Activated T-cell treated with anti-CD3 and anti-CD28 coated beads, Interleukin-2, amount 50 U/mL, for 4 hours (primary cell): Measurements from ENCODE around the gene RHOXF1. TPM values are rescaled to one million over a fixed set of nuclear protein-coding genes. Genes with fewer than 3 reads are reported as not detected.
"Not testable (repeated sequence)": the region's sequence is repeated elsewhere in the genome, so short reads cannot be mapped to it uniquely, and the experiment has no call there.

Experiments used
- ATAC-seq, 2 donors: fragments of 200-7000 bp; cut with Tn5 transposase; one replicate each; pipeline ENCODE4 v1.10.0; 2021
- DNase-seq: peaks from one replicate; pipeline ENCODE4 v3.0.0-alpha.2; 2020
- H3K27me3 Mint-ChIP-seq: one replicate; pipeline ENCODE4 v1.8.0; 2021; ENCODE audit warnings: low read depth, mixed read lengths
- H3K36me3 Mint-ChIP-seq: one replicate; pipeline ENCODE4 v1.8.0; 2022; ENCODE audit warnings: mixed read lengths; ENCODE audit not compliant: insufficient read depth
- H3K4me1 Mint-ChIP-seq: one replicate; pipeline ENCODE4 v1.8.0; 2021; ENCODE audit warnings: low read depth, mixed read lengths
- H3K4me3 Mint-ChIP-seq: one replicate; pipeline ENCODE4 v1.8.0; 2021; ENCODE audit warnings: mild to moderate bottlenecking, moderate library complexity, mixed read lengths
- H3K9me3 Mint-ChIP-seq: one replicate; pipeline ENCODE4 v1.8.0; 2021; ENCODE audit warnings: mixed read lengths
- total RNA-seq, 3 donors: library from RNA; stranded (reverse); gene quantifications; one replicate each; pipeline ENCODE4 v1.2.1, GENCODE V29; 2021

RHOXF1 gene
- not detected for total RNA-seq

- DNase-seq (no peak), ATAC-seq (no peak)
- Mint-ChIP-seq H3K27me3 (no peaks in the 10 kb centered on the region), H3K36me3 (no peaks in the 10 kb centered on the region), H3K4me3 (no peak within 1 kb of the TSS), H3K9me3 (no peaks in the 10 kb centered on the region), H3K4me1 (no peaks in the 10 kb centered on the region)
These were observed at the start of gene RHOXF1 for GRCh38 chrX:120115438-120115963. RHOXF1 (minus strand) TSS chrX:120115913; CDS start chrX:120115862, 51 bp downstream.

- not testable (repeated sequence) for H3K9me3 Mint-ChIP-seq, H3K4me1 Mint-ChIP-seq, H3K36me3 Mint-ChIP-seq, H3K27me3 Mint-ChIP-seq, ATAC-seq, H3K4me3 Mint-ChIP-seq, DNase-seq
These were observed 43.4 kb upstream of the RHOXF1 start for GRCh38 chrX:120159086-120159485.

- DNase-seq, H3K36me3 Mint-ChIP-seq, H3K4me3 Mint-ChIP-seq, H3K27me3 Mint-ChIP-seq, ATAC-seq, H3K4me1 Mint-ChIP-seq, H3K9me3 Mint-ChIP-seq: not testable (repeated sequence)
These were observed 42.6 kb upstream of the RHOXF1 start, which contains the start of gene RHOXF2 for GRCh38 chrX:120158313-120158712. RHOXF2 (plus strand) TSS chrX:120158613; CDS start chrX:120158751, 138 bp downstream.

- not testable (repeated sequence) for DNase-seq, H3K4me3 Mint-ChIP-seq, H3K36me3 Mint-ChIP-seq, H3K9me3 Mint-ChIP-seq, H3K27me3 Mint-ChIP-seq
- peaks cover 11% of the 10 kb centered on the region for H3K4me1 Mint-ChIP-seq
- peak; percentile 48 to 52 for ATAC-seq
These were observed 34.5 kb upstream of the RHOXF1 start for GRCh38 chrX:120150109-120150744.

- peaks cover 19% of the 10 kb centered on the region for H3K4me1 Mint-ChIP-seq
- DNase-seq (no peak), ATAC-seq (no peak)
- H3K4me3 Mint-ChIP-seq: no peak overlapping the region
- peaks cover 5% of the 10 kb centered on the region for H3K9me3 Mint-ChIP-seq
- H3K36me3 Mint-ChIP-seq: no peaks in the 10 kb centered on the region
- no peaks in the 10 kb centered on the region for H3K27me3 Mint-ChIP-seq
These were observed 31.8 kb upstream of the RHOXF1 start for GRCh38 chrX:120147537-120147936.

GRCh38 chrX:120146323-120146722 is 30.6 kb upstream of the RHOXF1 start:
- peaks cover 22% of the 10 kb centered on the region for H3K4me1 Mint-ChIP-seq
- not testable (repeated sequence) for ATAC-seq, H3K27me3 Mint-ChIP-seq, DNase-seq, H3K36me3 Mint-ChIP-seq, H3K9me3 Mint-ChIP-seq, H3K4me3 Mint-ChIP-seq

GRCh38 chrX:120145295-120145925 is 29.7 kb upstream of the RHOXF1 start:
- no peaks in the 10 kb centered on the region for H3K36me3 Mint-ChIP-seq
- no peak overlapping the region for H3K4me3 Mint-ChIP-seq
- DNase-seq (no peak), ATAC-seq (no peak)
- H3K9me3 Mint-ChIP-seq: peaks cover 5% of the 10 kb centered on the region
- H3K4me1 Mint-ChIP-seq: peaks cover 22% of the 10 kb centered on the region
- no peaks in the 10 kb centered on the region for H3K27me3 Mint-ChIP-seq

- Mint-ChIP-seq H3K9me3 (peaks cover 5% of the 10 kb centered on the region), H3K4me3 (no peak overlapping the region), H3K36me3 (no peaks in the 10 kb centered on the region), H3K27me3 (no peaks in the 10 kb centered on the region), H3K4me1 (peaks cover 22% of the 10 kb centered on the region)
- DNase-seq: no peak
- ATAC-seq: no peak
These were observed 28.6 kb upstream of the RHOXF1 start for GRCh38 chrX:120144178-120144844.

- peaks cover 13% of the 10 kb centered on the region for H3K4me1 Mint-ChIP-seq
- H3K27me3 Mint-ChIP-seq: no peaks in the 10 kb centered on the region
- H3K9me3 Mint-ChIP-seq: no peaks in the 10 kb centered on the region
- H3K4me3 Mint-ChIP-seq: no peak overlapping the region
- no peak for ATAC-seq
- no peak for DNase-seq
- H3K36me3 Mint-ChIP-seq: no peaks in the 10 kb centered on the region
These were observed 24.7 kb upstream of the RHOXF1 start for GRCh38 chrX:120140293-120140981.

GRCh38 chrX:120137439-120137838 is 21.7 kb upstream of the RHOXF1 start:
- no peaks in the 10 kb centered on the region for H3K9me3 Mint-ChIP-seq
- H3K4me1 Mint-ChIP-seq: peaks cover 4% of the 10 kb centered on the region
- ATAC-seq (no peak), DNase-seq (no peak)
- no peaks in the 10 kb centered on the region for H3K36me3 Mint-ChIP-seq
- no peaks in the 10 kb centered on the region for H3K27me3 Mint-ChIP-seq
- H3K4me3 Mint-ChIP-seq: no peak overlapping the region

- no peak for ATAC-seq
- Mint-ChIP-seq H3K9me3 (no peaks in the 10 kb centered on the region), H3K36me3 (no peaks in the 10 kb centered on the region), H3K4me3 (no peak overlapping the region), H3K4me1 (peaks cover 4% of the 10 kb centered on the region), H3K27me3 (no peaks in the 10 kb centered on the region)
- no peak for DNase-seq
These were observed 21.1 kb upstream of the RHOXF1 start for GRCh38 chrX:120136840-120137239.

GRCh38 chrX:120136128-120136527 is 20.4 kb upstream of the RHOXF1 start:
- ATAC-seq (no peak), DNase-seq (no peak)
- no peaks in the 10 kb centered on the region for H3K36me3 Mint-ChIP-seq
- no peaks in the 10 kb centered on the region for H3K4me1 Mint-ChIP-seq
- H3K27me3 Mint-ChIP-seq: no peaks in the 10 kb centered on the region
- no peaks in the 10 kb centered on the region for H3K9me3 Mint-ChIP-seq
- no peak overlapping the region for H3K4me3 Mint-ChIP-seq

GRCh38 chrX:120128306-120128846 is 12.7 kb upstream of the RHOXF1 start:
- H3K9me3 Mint-ChIP-seq, ATAC-seq, DNase-seq, H3K4me1 Mint-ChIP-seq, H3K36me3 Mint-ChIP-seq, H3K4me3 Mint-ChIP-seq, H3K27me3 Mint-ChIP-seq: not testable (repeated sequence)

GRCh38 chrX:120125444-120125843 is 9.7 kb upstream of the RHOXF1 start:
- Mint-ChIP-seq H3K36me3 (no peaks in the 10 kb centered on the region), H3K4me3 (no peak overlapping the region), H3K4me1 (no peaks in the 10 kb centered on the region), H3K27me3 (peaks cover 2% of the 10 kb centered on the region), H3K9me3 (no peaks in the 10 kb centered on the region)
- DNase-seq: no peak
- no peak for ATAC-seq
